ENCODE data around the gene IFI35.

- TF ChIP-seq CTCF (IDR thresholded peaks at IDR 0.05) (no peak), POLR2A (IDR thresholded peaks at IDR 0.05) (no peak)
These were observed 6.7 kb downstream of the IFI35 start for GRCh38 chr17:43013296-43013695.

Measured in body of pancreas (tissue), 4 donors.